Pancreas (tissue), 10 donors: ENCODE data around the gene DAB2IP. TPM values are rescaled to one million over a fixed set of nuclear protein-coding genes. Genes with fewer than 3 reads are reported as not detected.

Source experiments
- ATAC-seq, 4 donors: fragments of 200-7000 bp; cut with Tn5 transposase; one replicate each; pipeline versions ENCODE4 v1.8.0 to v1.9.1; 2020; ENCODE audit warnings: mild to moderate bottlenecking in 4 of 4, moderate library complexity in 4 of 4
- DNase-seq, 6 donors: peaks; one replicate each; pipeline ENCODE4 v3.0.0-alpha.2; 2020
- FAIRE-seq: peaks from 2 replicates; lab custom pipeline; 2012; peaks lifted over from hg19 to GRCh38; lab: Jason Lieb, UNC
- H3K27ac ChIP-seq, 4 donors: fragments of 200-600 bp; sonication (generic); 1 replicate in 3 of 4; 2 replicates in 1 of 4; pipeline versions ENCODE4 v1.5.0 to v1.8.0; 2020
- H3K27me3 ChIP-seq, 4 donors: fragments of 200-600 bp; one replicate each; pipeline ENCODE4 v1.8.0; 2021
- H3K36me3 ChIP-seq, 3 donors: fragments of 200-600 bp; sonication (generic) in 1 of 3; one replicate each; pipeline versions ENCODE4 v1.5.0 to v1.8.0; 2020 to 2021
- H3K4me1 ChIP-seq, 3 donors: fragments of 200-600 bp; one replicate each; pipeline ENCODE4 v1.8.0; 2021
- H3K4me3 ChIP-seq, 4 donors: fragments of 200-600 bp; sonication (generic) in 2 of 4; one replicate each; pipeline versions ENCODE4 v1.5.0 to v1.8.0; 2020 to 2021
- H3K9me3 ChIP-seq, 4 donors: fragments of 200-600 bp; one replicate each; pipeline ENCODE4 v1.8.0; 2021
- CTCF ChIP-seq, 4 donors: fragments of 200-600 bp; sonication (generic) in 3 of 4; IDR thresholded peaks; one replicate each; pipeline versions ENCODE4 v1.5.0 to v1.8.0; 2021; ENCODE audit warnings: antibody characterized with exemption in 4 of 4
- WGBS, 2 donors: extraction: QIAGEN DNeasy Blood & Tissue Kit; methylation state at CpG; one replicate each; pipeline ENCODE4 v1.1.7; 2013; 5-methylcytosine and 5-hydroxymethylcytosine counted together
- intact Hi-C, 3 donors: fragments of 100-400 bp; cut with DNase I; formaldehyde crosslinking; loops; one replicate each; pipeline versions ENCODE4 v1.11.1 to v1.14.2; 2022
- polyA plus RNA-seq, 2 donors: library from polyadenylated mRNA; stranded (reverse); fragments of 200-250 nt; gene quantifications; one replicate each; pipeline ENCODE4 v1.2.3, GENCODE V29; 2013
- total RNA-seq, 6 donors: library from RNA; stranded (reverse); fragmentation: NEBNext Ultra II Directional in 4 of 6; extraction: Animal tissue kit (Norgen Biotek cat#: 25700) in 4 of 6; gene quantifications; one replicate each; pipeline versions ENCODE4 v1.2.1 to v1.2.4, GENCODE V29; 2021 to 2023
- donor health status: healthy with polysubstance abuse.
- donor health status: DM: no; HTN: no; CAD: no; lungs with moderate emphysema.
- donor health status: DM: no; HTN: no; CAD: no.
- donor health status: control.
- donor health status: control.
- donor health status: Bipolar disorder and iron deficiency.
- donor health status: DM: yes; HTN: yes; CAD: no.
- donor health status: DM: no; HTN: no; CAD: no.
- donor health status: DM: no; HTN: no; CAD: no.
- donor health status: DM: yes; HTN: yes; CAD: no.

Gene DAB2IP
- total and polyA plus RNA-seq, 8 donors, result 14.7 to 52.1 (median 25.3) TPM

DNA sequence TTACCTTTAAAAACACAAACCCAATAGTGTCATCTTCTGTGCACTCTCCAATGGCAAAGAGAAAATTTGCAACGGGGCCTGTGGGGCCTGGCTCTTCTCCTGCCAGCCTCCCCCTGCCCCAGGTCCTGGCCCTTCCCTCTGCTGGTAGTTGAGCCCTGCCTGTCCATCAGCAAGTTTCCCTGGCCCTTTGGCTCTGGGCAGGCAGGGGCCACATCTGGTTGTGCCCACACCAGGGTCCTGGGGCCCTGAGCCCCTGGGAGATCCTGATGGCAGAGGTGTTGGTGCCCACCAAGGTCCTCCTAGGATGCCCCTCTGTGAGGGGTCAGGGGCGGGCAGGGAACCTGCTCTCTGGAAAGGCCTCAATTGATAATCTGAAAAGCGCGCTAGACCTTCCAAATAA, 157.3 kb downstream of the DAB2IP start:
- Histone ChIP-seq H3K36me3 (no peaks in the 10 kb centered on the region), H3K9me3 (no peaks in the 10 kb centered on the region), H3K4me1 (no peaks in the 10 kb centered on the region), H3K27me3 (no peaks in the 10 kb centered on the region), H3K27ac (no peak overlapping the region), H3K4me3 (no peak overlapping the region)
- DNase-seq, result no peak
- no peak for TF ChIP-seq CTCF (IDR thresholded peaks at IDR 0.05)
- no peak for ATAC-seq
- intact Hi-C loops, result no loop called here
- WGBS, 2 donors, result 54 to 82% methylated on average over 4 of the region's 4 CpGs
- no peak for FAIRE-seq

DNA sequence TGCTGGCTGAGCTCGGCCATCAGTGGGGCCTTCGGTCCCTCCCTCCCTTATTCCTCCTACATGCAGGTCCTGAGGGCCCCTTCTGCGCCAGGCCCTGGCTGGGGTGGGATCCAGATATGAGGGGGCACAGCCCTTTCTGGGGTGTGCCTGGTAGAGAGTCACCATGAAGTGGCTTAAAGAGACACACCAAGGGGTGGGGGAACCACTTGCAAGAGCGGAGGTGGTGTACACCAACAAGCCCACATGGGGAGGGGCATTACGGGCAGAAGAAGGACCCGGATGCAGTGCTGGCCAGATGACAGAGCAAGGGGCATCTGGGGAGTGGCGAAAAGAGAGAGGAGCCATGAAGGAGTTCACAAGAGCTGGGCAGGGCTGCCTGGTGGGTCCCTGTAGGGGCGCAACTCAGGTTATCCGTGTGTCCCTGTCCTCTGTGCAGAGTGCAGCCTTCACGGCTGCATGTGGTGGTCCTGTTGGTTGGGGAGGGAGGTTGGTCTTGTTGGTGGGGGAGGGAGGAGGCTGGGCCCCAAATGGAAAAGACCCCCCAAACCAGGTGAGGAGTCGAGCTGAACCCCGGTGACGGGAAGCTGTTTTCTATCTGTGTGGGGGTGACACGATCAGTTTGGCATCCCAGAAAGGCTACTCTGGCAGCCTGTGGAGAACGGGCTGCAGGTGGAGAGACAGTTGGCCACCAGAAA, 158.1 kb downstream of the DAB2IP start:
- 90 to 94% methylated on average over 15 of the region's 15 CpGs for WGBS, 2 donors
- H3K36me3 ChIP-seq, result no peaks in the 10 kb centered on the region
- no peaks in the 10 kb centered on the region for H3K27me3 ChIP-seq
- no peak overlapping the region for H3K4me3 ChIP-seq
- H3K4me1 ChIP-seq, result no peaks in the 10 kb centered on the region
- FAIRE-seq (no peak), ATAC-seq (no peak), DNase-seq (no peak)
- H3K9me3 ChIP-seq, result no peaks in the 10 kb centered on the region
- no peak overlapping the region for H3K27ac ChIP-seq
- TF ChIP-seq CTCF (IDR thresholded peaks at IDR 0.05), result no peak
- intact Hi-C loops, result no loop called here

GRCh38 chr9:121810489-121810888, 159.1 kb downstream of the DAB2IP start:
- no peak overlapping the region for H3K27ac ChIP-seq
- no peaks in the 10 kb centered on the region for H3K36me3 ChIP-seq
- FAIRE-seq (no peak), DNase-seq (no peak), ATAC-seq (no peak)
- 77 to 79% methylated on average over 3 of the region's 3 CpGs for WGBS, 2 donors
- no peaks in the 10 kb centered on the region for H3K9me3 ChIP-seq
- TF ChIP-seq CTCF (IDR thresholded peaks at IDR 0.05), result no peak
- intact Hi-C loops, result no loop called here
- H3K4me3 ChIP-seq, result no peak overlapping the region
- no peaks in the 10 kb centered on the region for H3K27me3 ChIP-seq
- no peaks in the 10 kb centered on the region for H3K4me1 ChIP-seq

DNA sequence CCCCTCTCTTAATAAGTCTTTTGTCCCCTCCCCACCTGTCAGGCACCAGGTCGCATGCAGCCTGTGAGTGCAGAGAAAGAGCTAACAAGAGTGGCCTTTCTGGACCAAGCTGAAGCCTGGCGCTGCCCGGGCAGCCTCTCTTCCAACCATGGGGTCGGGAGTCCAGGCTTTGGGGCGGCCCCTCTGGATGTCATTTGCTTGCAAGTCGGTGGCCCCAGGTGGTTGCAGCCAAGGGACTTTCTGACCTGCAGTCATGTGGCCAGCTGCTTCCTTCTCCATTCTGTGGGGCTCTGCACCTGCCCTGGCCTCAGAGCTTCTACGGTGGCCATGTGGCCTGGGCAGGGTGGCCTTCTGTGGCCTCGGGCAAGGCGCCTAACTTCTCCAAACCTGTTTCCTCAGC, 159.7 kb downstream of the DAB2IP start:
- Histone ChIP-seq H3K4me1 (no peaks in the 10 kb centered on the region), H3K36me3 (no peaks in the 10 kb centered on the region), H3K27ac (no peak overlapping the region), H3K27me3 (no peaks in the 10 kb centered on the region), H3K9me3 (no peaks in the 10 kb centered on the region), H3K4me3 (no peak overlapping the region)
- ATAC-seq (no peak), FAIRE-seq (no peak), DNase-seq (no peak)
- 82 to 89% methylated on average over 9 of the region's 9 CpGs for WGBS, 2 donors
- intact Hi-C loops, result no loop called here
- no peak for TF ChIP-seq CTCF (IDR thresholded peaks at IDR 0.05)

DNA sequence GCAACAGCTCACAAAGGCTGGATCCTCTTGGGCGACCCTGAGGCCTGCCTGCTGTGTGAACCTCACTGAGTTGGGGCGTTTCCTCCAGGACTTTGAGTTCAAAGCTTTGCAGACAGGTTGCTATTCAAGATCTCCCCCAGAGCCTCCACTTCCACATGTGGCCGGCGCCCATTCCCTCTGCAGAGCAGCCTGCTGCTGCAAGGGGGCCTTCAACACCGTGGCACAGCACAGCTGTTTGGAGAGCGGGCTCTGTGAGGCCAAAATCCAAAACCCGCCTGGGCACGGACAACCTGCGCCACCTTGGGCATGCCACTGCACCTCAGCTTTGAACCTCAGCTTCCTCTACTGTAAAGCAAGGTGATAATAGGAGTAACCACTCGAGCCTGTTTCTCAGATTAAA, 160.3 kb downstream of the DAB2IP start:
- Histone ChIP-seq H3K27ac (no peak overlapping the region), H3K9me3 (no peaks in the 10 kb centered on the region), H3K4me3 (no peak overlapping the region), H3K27me3 (no peaks in the 10 kb centered on the region), H3K4me1 (no peaks in the 10 kb centered on the region), H3K36me3 (no peaks in the 10 kb centered on the region)
- no peak for TF ChIP-seq CTCF (IDR thresholded peaks at IDR 0.05)
- intact Hi-C loops, result no loop called here
- DNase-seq (no peak), FAIRE-seq (no peak), ATAC-seq (no peak)
- WGBS, 2 donors, result 83 to 87% methylated on average over 10 of the region's 10 CpGs
